Measurements from ENCODE around the gene CHST11. TPM values are rescaled to one million over a fixed set of nuclear protein-coding genes. Genes with fewer than 3 reads are reported as not detected.

CHST11 gene
- total RNA-seq, 1 donor from 2014 or later: 15.5 TPM

GRCh38 chr12:104496336-104496735 lies 39.6 kb downstream of the CHST11 start:
- Mint-ChIP-seq H3K9me3 (no peaks in the 10 kb centered on the region), H3K4me3 (no peak overlapping the region), H3K27ac (no peak overlapping the region), H3K36me3 (no peaks in the 10 kb centered on the region), H3K4me1 (ENCODE audit: unreplicated experiment) (peaks cover 45% of the 10 kb centered on the region), H3K27me3 (no peaks in the 10 kb centered on the region)
- no peak for TF ChIP-seq CTCF (conservative IDR thresholded peaks at IDR 0.05)
- no peak for DNase-seq (ENCODE audit: extremely low spot score, unreplicated experiment)

- H3K36me3 Mint-ChIP-seq: no peaks in the 10 kb centered on the region
- H3K27ac Mint-ChIP-seq: no peak overlapping the region
- DNase-seq (ENCODE audit: extremely low spot score, unreplicated experiment): no peak
- no peaks in the 10 kb centered on the region for H3K9me3 Mint-ChIP-seq
- peaks cover 58% of the 10 kb centered on the region for H3K4me1 Mint-ChIP-seq (ENCODE audit: unreplicated experiment)
- no peaks in the 10 kb centered on the region for H3K27me3 Mint-ChIP-seq
- H3K4me3 Mint-ChIP-seq: no peak overlapping the region
- no peak for TF ChIP-seq CTCF (conservative IDR thresholded peaks at IDR 0.05)
Observed at GRCh38 chr12:104498211-104498801, 41.6 kb downstream of the CHST11 start.

GRCh38 chr12:104499668-104500332 lies 43.1 kb downstream of the CHST11 start:
- Mint-ChIP-seq H3K27ac (no peak overlapping the region), H3K4me1 (ENCODE audit: unreplicated experiment) (peaks cover 66% of the 10 kb centered on the region), H3K36me3 (no peaks in the 10 kb centered on the region), H3K9me3 (no peaks in the 10 kb centered on the region), H3K27me3 (no peaks in the 10 kb centered on the region), H3K4me3 (no peak overlapping the region)
- TF ChIP-seq CTCF (conservative IDR thresholded peaks at IDR 0.05): no peak
- no peak for DNase-seq (ENCODE audit: extremely low spot score, unreplicated experiment)

- Mint-ChIP-seq H3K27ac (no peak overlapping the region), H3K4me3 (no peak overlapping the region), H3K9me3 (no peaks in the 10 kb centered on the region), H3K4me1 (ENCODE audit: unreplicated experiment) (peaks cover 68% of the 10 kb centered on the region), H3K36me3 (no peaks in the 10 kb centered on the region), H3K27me3 (no peaks in the 10 kb centered on the region)
- no peak for DNase-seq (ENCODE audit: extremely low spot score, unreplicated experiment)
- TF ChIP-seq CTCF (conservative IDR thresholded peaks at IDR 0.05): no peak
Observed at GRCh38 chr12:104501115-104501514, 44.4 kb downstream of the CHST11 start.

GRCh38 chr12:104501660-104502059 lies 44.9 kb downstream of the CHST11 start:
- H3K36me3 Mint-ChIP-seq: no peaks in the 10 kb centered on the region
- peaks cover 71% of the 10 kb centered on the region for H3K4me1 Mint-ChIP-seq (ENCODE audit: unreplicated experiment)
- no peaks in the 10 kb centered on the region for H3K27me3 Mint-ChIP-seq
- no peak overlapping the region for H3K27ac Mint-ChIP-seq
- no peak overlapping the region for H3K4me3 Mint-ChIP-seq
- no peaks in the 10 kb centered on the region for H3K9me3 Mint-ChIP-seq
- DNase-seq (ENCODE audit: extremely low spot score, unreplicated experiment): no peak
- TF ChIP-seq CTCF (conservative IDR thresholded peaks at IDR 0.05): no peak
